ENCODE measurements around the gene KLRC4.
"Not testable (repeated sequence)": the region's sequence is repeated elsewhere in the genome, so short reads cannot be mapped to it uniquely, and the experiment has no call there.

The KLRC4 gene

DNA sequence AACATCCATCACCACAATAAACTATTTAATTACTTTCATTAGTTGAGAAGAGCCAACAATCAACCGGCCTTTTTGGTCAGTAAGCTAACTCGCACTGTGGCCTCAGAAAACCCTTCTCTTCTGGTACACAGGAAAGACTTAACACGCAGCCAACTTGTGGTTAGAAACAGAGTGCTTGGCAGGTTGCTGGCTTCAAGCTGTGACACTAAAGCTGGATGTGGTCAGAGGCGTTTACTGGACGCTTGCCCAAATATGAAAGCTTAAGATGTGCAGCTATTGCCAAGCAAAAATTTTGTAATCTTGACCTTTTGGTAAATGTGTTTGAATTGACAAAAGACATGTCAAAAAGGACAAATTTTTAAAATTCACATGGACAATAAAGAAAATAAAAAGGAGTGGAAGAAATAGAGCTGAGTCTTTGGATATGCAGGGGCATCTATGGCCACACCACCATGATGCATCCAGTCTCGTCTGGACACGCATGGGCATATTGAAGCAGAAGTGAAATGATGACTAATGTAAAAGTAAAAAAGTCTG lies 17.1 kb downstream of the KLRC4 start:
- no peak overlapping the region for H3K4me3 ChIP-seq (IDR thresholded peaks at IDR 0.05; ENCODE audit: insufficient read depth, low read depth, low read length)
- peaks cover 47% of the 10 kb centered on the region for H3K4me1 ChIP-seq (ENCODE audit: low read depth, poor library complexity, severe bottlenecking)
- TF ChIP-seq, protein P1, sequence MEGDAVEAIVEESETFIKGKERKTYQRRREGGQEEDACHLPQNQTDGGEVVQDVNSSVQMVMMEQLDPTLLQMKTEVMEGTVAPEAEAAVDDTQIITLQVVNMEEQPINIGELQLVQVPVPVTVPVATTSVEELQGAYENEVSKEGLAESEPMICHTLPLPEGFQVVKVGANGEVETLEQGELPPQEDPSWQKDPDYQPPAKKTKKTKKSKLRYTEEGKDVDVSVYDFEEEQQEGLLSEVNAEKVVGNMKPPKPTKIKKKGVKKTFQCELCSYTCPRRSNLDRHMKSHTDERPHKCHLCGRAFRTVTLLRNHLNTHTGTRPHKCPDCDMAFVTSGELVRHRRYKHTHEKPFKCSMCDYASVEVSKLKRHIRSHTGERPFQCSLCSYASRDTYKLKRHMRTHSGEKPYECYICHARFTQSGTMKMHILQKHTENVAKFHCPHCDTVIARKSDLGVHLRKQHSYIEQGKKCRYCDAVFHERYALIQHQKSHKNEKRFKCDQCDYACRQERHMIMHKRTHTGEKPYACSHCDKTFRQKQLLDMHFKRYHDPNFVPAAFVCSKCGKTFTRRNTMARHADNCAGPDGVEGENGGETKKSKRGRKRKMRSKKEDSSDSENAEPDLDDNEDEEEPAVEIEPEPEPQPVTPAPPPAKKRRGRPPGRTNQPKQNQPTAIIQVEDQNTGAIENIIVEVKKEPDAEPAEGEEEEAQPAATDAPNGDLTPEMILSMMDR (conservative IDR thresholded peaks at IDR 0.05; ENCODE audit: low read depth, low read length): no peak
- no peak overlapping the region for H3K9ac ChIP-seq
- H3K4me2 ChIP-seq: peak overlapping the region; percentile 52
- H2AFZ ChIP-seq (ENCODE audit: low read depth): no peak overlapping the region
- no peaks in the 10 kb centered on the region for H3K36me3 ChIP-seq (ENCODE audit: insufficient read depth)
- no peaks in the 10 kb centered on the region for H3K79me2 ChIP-seq (ENCODE audit: insufficient read depth, low read depth)
- H4K20me1 ChIP-seq (ENCODE audit: insufficient read depth): no peaks in the 10 kb centered on the region
- peaks cover 6% of the 10 kb centered on the region for H3K27me3 ChIP-seq (ENCODE audit: insufficient read depth, low read depth)
- H3K27ac ChIP-seq: no peak overlapping the region

DNA sequence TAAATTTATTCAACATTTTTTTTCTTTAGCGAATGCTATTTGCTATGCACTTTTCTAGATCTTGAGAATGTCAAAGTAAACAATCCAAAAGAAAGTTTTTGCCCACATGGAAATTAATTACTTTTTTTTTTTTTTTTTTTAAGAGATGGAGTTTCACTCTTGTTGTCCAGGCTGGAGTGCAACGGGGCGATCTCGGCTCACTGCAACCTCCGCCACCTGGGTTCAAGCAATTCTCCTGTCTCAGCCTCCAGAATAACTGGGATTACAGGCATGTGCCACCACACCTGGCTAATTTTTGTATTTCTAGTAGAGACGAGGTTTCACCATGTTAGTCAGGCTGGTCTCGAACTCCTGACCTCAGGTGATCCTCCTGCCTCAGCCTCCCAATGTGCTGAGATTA lies 18.6 kb downstream of the KLRC4 start:
- not testable (repeated sequence) for H2AFZ ChIP-seq (ENCODE audit: low read depth); H3K27ac ChIP-seq; H3K9ac ChIP-seq; H3K4me3 ChIP-seq (IDR thresholded peaks at IDR 0.05; ENCODE audit: insufficient read depth, low read depth, low read length); H3K36me3 ChIP-seq (ENCODE audit: insufficient read depth); H4K20me1 ChIP-seq (ENCODE audit: insufficient read depth); H3K27me3 ChIP-seq (ENCODE audit: insufficient read depth, low read depth); H3K79me2 ChIP-seq (ENCODE audit: insufficient read depth, low read depth)
- Histone ChIP-seq H3K4me1 (ENCODE audit: low read depth, poor library complexity, severe bottlenecking) (peaks cover 35% of the 10 kb centered on the region), H3K4me2 (peak overlapping the region; percentile 52; the same call in 1 of the 2 replicates)

DNA sequence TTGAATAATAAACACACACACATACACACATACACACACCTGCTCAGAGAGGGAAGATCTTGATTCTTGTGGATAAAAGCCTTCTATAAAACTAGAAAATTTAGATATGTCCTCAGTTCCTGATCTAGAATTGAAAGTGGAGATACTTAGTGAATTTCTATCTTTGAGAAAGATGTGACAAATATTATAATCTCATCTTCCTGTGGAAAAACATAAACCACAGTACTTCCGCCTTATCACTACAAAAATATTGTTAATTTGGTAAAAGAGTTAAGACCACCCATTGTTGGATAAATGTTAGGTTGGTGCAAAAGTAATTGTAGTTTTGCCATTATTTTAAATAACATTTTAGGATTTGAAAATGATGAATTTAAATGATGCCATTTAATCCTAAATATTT lies 19.7 kb downstream of the KLRC4 start, which contains the start of gene KLRK1:
TSS of gene KLRK1 (minus strand) at position 138 of the 400 bp plus-strand sequence. CDS start 1,231 bp downstream, outside the sequence.
- Histone ChIP-seq H3K27ac (no peak within 1 kb of the TSS), H3K27me3 (ENCODE audit: insufficient read depth, low read depth) (peaks cover 6% of the 10 kb centered on the region), H4K20me1 (ENCODE audit: insufficient read depth) (no peaks in the 10 kb centered on the region), H3K79me2 (ENCODE audit: insufficient read depth, low read depth) (no peaks in the 10 kb centered on the region), H3K4me2 (no peak within 1 kb of the TSS), H3K9ac (no peak within 1 kb of the TSS), H3K4me3 (IDR thresholded peaks at IDR 0.05; ENCODE audit: insufficient read depth, low read depth, low read length) (no peak within 1 kb of the TSS), H3K4me1 (ENCODE audit: low read depth, poor library complexity, severe bottlenecking) (peaks cover 25% of the 10 kb centered on the region), H3K36me3 (ENCODE audit: insufficient read depth) (no peaks in the 10 kb centered on the region), H2AFZ (ENCODE audit: low read depth) (no peak within 1 kb of the TSS)
- TF ChIP-seq, protein P1 (conservative IDR thresholded peaks at IDR 0.05; ENCODE audit: low read depth, low read length): no peak

DNA sequence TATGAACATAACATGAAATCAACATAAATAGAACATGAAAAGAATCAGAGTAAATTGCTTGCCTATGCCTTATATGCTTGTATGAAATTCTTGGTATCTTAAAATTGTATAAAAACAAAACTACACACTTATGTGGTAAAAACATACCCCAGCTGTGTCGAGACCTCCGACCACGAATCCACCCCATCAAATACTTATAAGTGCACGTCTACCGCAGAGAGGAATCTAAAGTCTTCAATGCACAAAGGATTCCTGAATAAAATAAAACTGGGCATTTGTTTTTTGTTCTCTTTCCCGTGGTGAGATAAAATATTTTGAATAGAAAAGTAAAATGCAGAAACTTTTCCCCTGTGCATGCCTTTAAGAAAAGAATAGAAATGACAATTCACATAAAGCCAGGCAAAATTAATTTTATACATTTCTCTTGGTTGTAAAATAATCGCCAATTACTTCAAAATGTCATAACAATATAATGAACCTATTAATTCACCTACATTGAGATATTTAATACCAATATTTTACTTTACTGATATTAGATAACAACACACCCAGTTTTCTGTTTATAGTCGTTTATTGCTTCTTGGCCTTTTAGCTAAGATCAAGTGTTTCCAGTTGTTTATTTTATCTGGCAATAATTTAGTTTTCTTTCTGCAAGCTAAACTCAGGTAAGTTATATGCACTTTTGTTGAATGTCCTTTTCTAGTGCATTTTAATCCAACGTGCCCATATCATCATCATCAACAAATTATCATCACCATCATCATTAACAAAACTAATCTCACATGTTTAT lies 20.7 kb downstream of the KLRC4 start:
- Histone ChIP-seq H3K27me3 (ENCODE audit: insufficient read depth, low read depth) (peaks cover 6% of the 10 kb centered on the region), H3K4me1 (ENCODE audit: low read depth, poor library complexity, severe bottlenecking) (peaks cover 25% of the 10 kb centered on the region), H4K20me1 (ENCODE audit: insufficient read depth) (no peaks in the 10 kb centered on the region), H3K36me3 (ENCODE audit: insufficient read depth) (no peaks in the 10 kb centered on the region), H2AFZ (ENCODE audit: low read depth) (no peak overlapping the region), H3K79me2 (ENCODE audit: insufficient read depth, low read depth) (no peaks in the 10 kb centered on the region), H3K4me2 (no peak overlapping the region), H3K27ac (no peak overlapping the region), H3K9ac (no peak overlapping the region), H3K4me3 (IDR thresholded peaks at IDR 0.05; ENCODE audit: insufficient read depth, low read depth, low read length) (no peak overlapping the region)
- TF ChIP-seq, protein P1 (conservative IDR thresholded peaks at IDR 0.05; ENCODE audit: low read depth, low read length): no peak

DNA sequence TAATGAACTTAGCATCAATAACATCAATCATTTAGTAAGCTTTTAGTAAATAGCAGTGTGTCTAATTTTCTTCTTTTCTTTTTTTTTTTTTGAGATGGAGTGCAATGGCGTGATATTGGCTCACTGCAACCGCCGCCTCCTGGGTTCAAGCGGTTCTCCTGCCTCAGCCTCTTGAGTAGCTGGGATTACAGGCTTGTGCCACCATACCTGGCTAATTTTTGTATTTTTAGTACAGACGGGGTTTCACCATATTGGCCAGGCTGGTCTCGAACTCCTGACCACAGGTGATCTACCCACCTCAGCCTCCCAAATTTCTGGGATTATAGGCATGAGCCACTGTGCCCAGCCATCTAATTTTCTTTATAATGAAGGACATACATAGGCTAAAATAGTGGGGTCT lies 22.1 kb downstream of the KLRC4 start:
- not testable (repeated sequence) for H2AFZ ChIP-seq (ENCODE audit: low read depth); H3K4me2 ChIP-seq; H3K36me3 ChIP-seq (ENCODE audit: insufficient read depth); H3K27ac ChIP-seq; H3K79me2 ChIP-seq (ENCODE audit: insufficient read depth, low read depth); H3K27me3 ChIP-seq (ENCODE audit: insufficient read depth, low read depth); H4K20me1 ChIP-seq (ENCODE audit: insufficient read depth); H3K9ac ChIP-seq; H3K4me3 ChIP-seq (IDR thresholded peaks at IDR 0.05; ENCODE audit: insufficient read depth, low read depth, low read length)
- H3K4me1 ChIP-seq (ENCODE audit: low read depth, poor library complexity, severe bottlenecking): peaks cover 14% of the 10 kb centered on the region
